22Rv1 (cell line): Measurements from ENCODE around the gene MRPL38.

Experiments used
- H3K27ac ChIP-seq: fragments of 450-650 bp; 2 replicates; pipeline ENCODE4 v1.5.1; 2017
- CTCF ChIP-seq: fragments of 450-650 bp; IDR thresholded peaks from 2 replicates; pipeline ENCODE4 v1.5.1; 2017; ENCODE audit warnings: mild to moderate bottlenecking
- ZFX ChIP-seq: fragments of 450-650 bp; IDR thresholded peaks from 2 replicates; pipeline ENCODE4 v1.6.1; 2017; ENCODE audit warnings: antibody characterized with exemption, borderline replicate concordance

Gene MRPL38

GRCh38 chr17:75925912-75926311 lies 21.2 kb upstream of the MRPL38 start:
- TF ChIP-seq ZFX (no peak), CTCF (no peak)
- no peak overlapping the region for H3K27ac ChIP-seq

- TF ChIP-seq CTCF = no peak
- no peak for TF ChIP-seq ZFX
- H3K27ac ChIP-seq = no peak overlapping the region
Observed at GRCh38 chr17:75925103-75925502, 20.4 kb upstream of the MRPL38 start.

- H3K27ac ChIP-seq = no peak overlapping the region
- TF ChIP-seq ZFX (no peak), CTCF (no peak)
Observed at GRCh38 chr17:75922963-75923874, 18.5 kb upstream of the MRPL38 start.

- TF ChIP-seq CTCF (no peak), ZFX (no peak)
- no peak overlapping the region for H3K27ac ChIP-seq
Observed at GRCh38 chr17:75922173-75922961, 17.7 kb upstream of the MRPL38 start.

- TF ChIP-seq CTCF (no peak), ZFX (no peak)
Observed at GRCh38 chr17:75921596-75921995, 16.9 kb upstream of the MRPL38 start.

GRCh38 chr17:75920045-75920560 lies 15.4 kb upstream of the MRPL38 start:
- H3K27ac ChIP-seq = no peak overlapping the region
- no peak for TF ChIP-seq ZFX
- no peak for TF ChIP-seq CTCF

More at GRCh38 chr17:75921596-75921995, 16.9 kb upstream of the MRPL38 start:
- no peak overlapping the region for H3K27ac ChIP-seq
